NCI-H2107 (cell line): ENCODE measurements around the gene UBE2B.
"Not testable (repeated sequence)": the region's sequence is repeated elsewhere in the genome, so short reads cannot be mapped to it uniquely, and the experiment has no call there.

Experiments
- DNase-seq: peaks from one replicate; lab custom pipeline; 2025; lab: John Stamatoyannopoulos, UW

Gene UBE2B

GRCh38 chr5:134398609-134399155 is 27.3 kb downstream of the UBE2B start:
- no peak for DNase-seq

- DNase-seq = no peak
Measured at GRCh38 chr5:134403951-134404350, 32.6 kb downstream of the UBE2B start.

GRCh38 chr5:134406390-134406789 is 35.0 kb downstream of the UBE2B start:
- DNase-seq = no peak

GRCh38 chr5:134409321-134409720 is 38.0 kb downstream of the UBE2B start:
- DNase-seq = no peak

GRCh38 chr5:134410822-134411221 is 39.5 kb downstream of the UBE2B start:
- no peak for DNase-seq

GRCh38 chr5:134411228-134411545 is 39.8 kb downstream of the UBE2B start:
- no peak for DNase-seq

GRCh38 chr5:134411546-134412266 is 40.3 kb downstream of the UBE2B start, which contains the start of gene CDKN2AIPNL:
CDKN2AIPNL (minus strand) TSS chr5:134411881; CDS start chr5:134411854, 27 bp downstream.
- peak; percentile 31 for DNase-seq

- DNase-seq = no peak
Measured at GRCh38 chr5:134413046-134413445, 41.7 kb downstream of the UBE2B start.

- no peak for DNase-seq
Measured at GRCh38 chr5:134417707-134418106, 46.3 kb downstream of the UBE2B start.

GRCh38 chr5:134418958-134419357 is 47.6 kb downstream of the UBE2B start:
- no peak for DNase-seq

GRCh38 chr5:134420343-134420742 is 49.0 kb downstream of the UBE2B start:
- DNase-seq = no peak

- DNase-seq = not testable (repeated sequence)
Measured at GRCh38 chr5:134421038-134421437, 49.7 kb downstream of the UBE2B start.

GRCh38 chr5:134422791-134423365 is 51.5 kb downstream of the UBE2B start:
- no peak for DNase-seq

- no peak for DNase-seq
Measured at GRCh38 chr5:134423376-134423775, 52.0 kb downstream of the UBE2B start.

- DNase-seq = no peak
Measured at GRCh38 chr5:134426361-134426760, 55.0 kb downstream of the UBE2B start.

GRCh38 chr5:134427540-134428041 is 56.2 kb downstream of the UBE2B start:
- no peak for DNase-seq

- no peak for DNase-seq
Measured at GRCh38 chr5:134430001-134430569, 58.7 kb downstream of the UBE2B start.

GRCh38 chr5:134432174-134432573 is 60.8 kb downstream of the UBE2B start:
- no peak for DNase-seq

GRCh38 chr5:134432677-134433359 is 61.4 kb downstream of the UBE2B start:
- no peak for DNase-seq

- DNase-seq = no peak
Measured at GRCh38 chr5:134435560-134435959, 64.2 kb downstream of the UBE2B start.

- peak; percentile 40 for DNase-seq
Measured at GRCh38 chr5:134436523-134437339, 65.4 kb downstream of the UBE2B start.
